ENCODE data around the gene ATP6AP1.

The ATP6AP1 gene

GRCh38 chrX:154477891-154478477, 49.5 kb downstream of the ATP6AP1 start:
- no peaks in the 10 kb centered on the region for H3K4me1 ChIP-seq (ENCODE audit: insufficient read depth, low read length)
- 68% methylated on average over 24 of the region's 24 CpGs for WGBS
- H3K27me3 ChIP-seq (ENCODE audit: insufficient read depth, low read length), result no peaks in the 10 kb centered on the region
- no peaks in the 10 kb centered on the region for H3K9me3 ChIP-seq (ENCODE audit: insufficient read depth, low read depth, low read length)
- no peak overlapping the region for H3K9ac ChIP-seq (ENCODE audit: low read depth, low read length)
- peak overlapping the region; percentile 59 for H3K4me3 ChIP-seq (ENCODE audit: low read length)
- H3K36me3 ChIP-seq (ENCODE audit: insufficient read depth, low read length), result no peaks in the 10 kb centered on the region; the same call in 1 of the 2 replicates
- H3K27ac ChIP-seq (ENCODE audit: low read depth, low read length), result no peak overlapping the region

- Histone ChIP-seq H3K27me3 (ENCODE audit: insufficient read depth, low read length) (no peaks in the 10 kb centered on the region), H3K9ac (ENCODE audit: low read depth, low read length) (peak within 1 kb of the TSS; percentile 63; the same call in 1 of the 2 replicates), H3K4me3 (ENCODE audit: low read length) (peak within 1 kb of the TSS; percentile 59), H3K27ac (ENCODE audit: low read depth, low read length) (peak within 1 kb of the TSS; percentile 82), H3K36me3 (ENCODE audit: insufficient read depth, low read length) (peaks cover 7% of the 10 kb centered on the region; the same call in 1 of the 2 replicates), H3K4me1 (ENCODE audit: insufficient read depth, low read length) (no peaks in the 10 kb centered on the region), H3K9me3 (ENCODE audit: insufficient read depth, low read depth, low read length) (no peaks in the 10 kb centered on the region)
- 5% methylated on average over 85 of the region's 85 CpGs for WGBS
Observed at GRCh38 chrX:154478728-154479622, 50.5 kb downstream of the ATP6AP1 start, which contains the start of gene LAGE3. TSS of gene LAGE3 (minus strand) at chrX:154479281. CDS start at chrX:154478915, 366 bp downstream.

- 94% methylated on average over 4 of the region's 5 CpGs for WGBS
- Histone ChIP-seq H3K4me3 (ENCODE audit: low read length) (no peak overlapping the region), H3K9ac (ENCODE audit: low read depth, low read length) (no peak overlapping the region), H3K9me3 (ENCODE audit: insufficient read depth, low read depth, low read length) (no peaks in the 10 kb centered on the region), H3K4me1 (ENCODE audit: insufficient read depth, low read length) (no peaks in the 10 kb centered on the region), H3K27ac (ENCODE audit: low read depth, low read length) (no peak overlapping the region), H3K27me3 (ENCODE audit: insufficient read depth, low read length) (no peaks in the 10 kb centered on the region), H3K36me3 (ENCODE audit: insufficient read depth, low read length) (peaks cover 22% of the 10 kb centered on the region)
Observed at GRCh38 chrX:154481195-154481594, 52.7 kb downstream of the ATP6AP1 start.

GRCh38 chrX:154481911-154482601, 53.6 kb downstream of the ATP6AP1 start:
- H3K4me3 ChIP-seq (ENCODE audit: low read length), result no peak overlapping the region
- WGBS, result 86% methylated on average over 12 of the region's 14 CpGs
- H3K36me3 ChIP-seq (ENCODE audit: insufficient read depth, low read length), result peaks cover 22% of the 10 kb centered on the region
- no peaks in the 10 kb centered on the region for H3K4me1 ChIP-seq (ENCODE audit: insufficient read depth, low read length)
- no peak overlapping the region for H3K27ac ChIP-seq (ENCODE audit: low read depth, low read length)
- H3K9me3 ChIP-seq (ENCODE audit: insufficient read depth, low read depth, low read length), result no peaks in the 10 kb centered on the region
- H3K9ac ChIP-seq (ENCODE audit: low read depth, low read length), result no peak overlapping the region
- no peaks in the 10 kb centered on the region for H3K27me3 ChIP-seq (ENCODE audit: insufficient read depth, low read length)

GRCh38 chrX:154482786-154483185, 54.3 kb downstream of the ATP6AP1 start:
- no peaks in the 10 kb centered on the region for H3K9me3 ChIP-seq (ENCODE audit: insufficient read depth, low read depth, low read length)
- H3K4me1 ChIP-seq (ENCODE audit: insufficient read depth, low read length), result no peaks in the 10 kb centered on the region
- no peak overlapping the region for H3K9ac ChIP-seq (ENCODE audit: low read depth, low read length)
- no peaks in the 10 kb centered on the region for H3K27me3 ChIP-seq (ENCODE audit: insufficient read depth, low read length)
- no peak overlapping the region for H3K27ac ChIP-seq (ENCODE audit: low read depth, low read length)
- H3K4me3 ChIP-seq (ENCODE audit: low read length), result no peak overlapping the region
- 91% methylated on average over 7 of the region's 7 CpGs for WGBS
- peaks cover 22% of the 10 kb centered on the region for H3K36me3 ChIP-seq (ENCODE audit: insufficient read depth, low read length)

- H3K4me1 ChIP-seq (ENCODE audit: insufficient read depth, low read length), result no peaks in the 10 kb centered on the region
- 88% methylated on average over 6 of the region's 7 CpGs for WGBS
- no peak overlapping the region for H3K4me3 ChIP-seq (ENCODE audit: low read length)
- no peak overlapping the region for H3K9ac ChIP-seq (ENCODE audit: low read depth, low read length)
- peaks cover 22% of the 10 kb centered on the region for H3K36me3 ChIP-seq (ENCODE audit: insufficient read depth, low read length)
- H3K9me3 ChIP-seq (ENCODE audit: insufficient read depth, low read depth, low read length), result no peaks in the 10 kb centered on the region
- H3K27ac ChIP-seq (ENCODE audit: low read depth, low read length), result no peak overlapping the region
- no peaks in the 10 kb centered on the region for H3K27me3 ChIP-seq (ENCODE audit: insufficient read depth, low read length)
Observed at GRCh38 chrX:154483325-154483724, 54.8 kb downstream of the ATP6AP1 start.

GRCh38 chrX:154484255-154485149, 56.0 kb downstream of the ATP6AP1 start:
- 94% methylated on average over 16 of the region's 16 CpGs for WGBS
- H3K9ac ChIP-seq (ENCODE audit: low read depth, low read length), result no peak overlapping the region
- no peak overlapping the region for H3K4me3 ChIP-seq (ENCODE audit: low read length)

GRCh38 chrX:154485150-154486051, 56.9 kb downstream of the ATP6AP1 start:
- Histone ChIP-seq H3K4me3 (ENCODE audit: low read length) (peak overlapping the region; percentile 66), H3K9me3 (ENCODE audit: insufficient read depth, low read depth, low read length) (no peaks in the 10 kb centered on the region), H3K27me3 (ENCODE audit: insufficient read depth, low read length) (no peaks in the 10 kb centered on the region), H3K36me3 (ENCODE audit: insufficient read depth, low read length) (peaks cover 22% of the 10 kb centered on the region), H3K27ac (ENCODE audit: low read depth, low read length) (no peak overlapping the region), H3K4me1 (ENCODE audit: insufficient read depth, low read length) (no peaks in the 10 kb centered on the region), H3K9ac (ENCODE audit: low read depth, low read length) (peak overlapping the region; percentile 69; the same call in 1 of the 2 replicates)
- 54% methylated on average over 35 of the region's 35 CpGs for WGBS

More at GRCh38 chrX:154484255-154485149, 56.0 kb downstream of the ATP6AP1 start:
- Histone ChIP-seq H3K4me1 (ENCODE audit: insufficient read depth, low read length) (no peaks in the 10 kb centered on the region), H3K27ac (ENCODE audit: low read depth, low read length) (no peak overlapping the region), H3K36me3 (ENCODE audit: insufficient read depth, low read length) (peaks cover 22% of the 10 kb centered on the region), H3K27me3 (ENCODE audit: insufficient read depth, low read length) (no peaks in the 10 kb centered on the region), H3K9me3 (ENCODE audit: insufficient read depth, low read depth, low read length) (no peaks in the 10 kb centered on the region)

- 1% methylated on average over 35 of the region's 35 CpGs for WGBS
Observed at GRCh38 chrX:154486052-154486395, 57.5 kb downstream of the ATP6AP1 start.

More at GRCh38 chrX:154486052-154486395, 57.5 kb downstream of the ATP6AP1 start:
- Histone ChIP-seq H3K4me3 (ENCODE audit: low read length) (peak overlapping the region; percentile 66), H3K36me3 (ENCODE audit: insufficient read depth, low read length) (peaks cover 22% of the 10 kb centered on the region), H3K4me1 (ENCODE audit: insufficient read depth, low read length) (no peaks in the 10 kb centered on the region), H3K9me3 (ENCODE audit: insufficient read depth, low read depth, low read length) (no peaks in the 10 kb centered on the region), H3K27me3 (ENCODE audit: insufficient read depth, low read length) (no peaks in the 10 kb centered on the region), H3K9ac (ENCODE audit: low read depth, low read length) (peak overlapping the region; percentile 69), H3K27ac (ENCODE audit: low read depth, low read length) (no peak overlapping the region)

Measured in HUES64 (cell line).